GM12878 (cell line): ENCODE data around the gene NRG3. TPM values are rescaled to one million over a fixed set of nuclear protein-coding genes. Genes with fewer than 3 reads are reported as not detected.

Experiments
- ATAC-seq: fragments of 200-7000 bp; cut with Tn5 transposase; 3 replicates; pipeline ENCODE4 v1.9.1; 2020; ENCODE audit warnings: mild to moderate bottlenecking, moderate library complexity
- BruUV-seq: library from RNA; stranded (reverse); fragments of 400-500 nt; replicated peaks from 2 replicates; lab custom pipeline; 2021; lab: Mats Ljungman, UMichigan
- CTCF ChIA-PET: fragments of 300-600 bp; sonication (Branson Sonifier 250); formaldehyde crosslinking; extraction: SDS; loops from one replicate; lab custom pipeline; 2021; ENCODE audit warnings: inconsistent platforms; lab: Yijun Ruan, JAX
- POLR2A ChIA-PET: fragments of 350-600 bp; formaldehyde crosslinking; extraction: SDS; loops from one replicate; lab custom pipeline; 2021; ENCODE audit warnings: inconsistent platforms; lab: Charles Lee
- RAD21 ChIA-PET: fragments of 300-600 bp; sonication (Branson Sonifier 250); formaldehyde crosslinking; loops from one replicate; lab custom pipeline; 2023; ENCODE audit warnings: antibody characterized with exemption; ENCODE audit not compliant: unreplicated experiment; lab: Charles Lee
- SMC1A ChIA-PET: fragments of 300-600 bp; sonication (Branson Sonifier 250); formaldehyde crosslinking; loops from one replicate; lab custom pipeline; 2023; ENCODE audit not compliant: unreplicated experiment, uncharacterized antibody; lab: Charles Lee
- DNase-seq: peaks from one replicate; pipeline ENCODE4 v3.0.0-alpha.2; 2011; ENCODE audit warnings: low read depth, low spot score
- FAIRE-seq: peaks from 3 replicates; lab custom pipeline; 2011; peaks lifted over from hg19 to GRCh38; lab: Jason Lieb, UNC
- H2AFZ ChIP-seq: 2 replicates; pipeline ENCODE4 v1.6.0; 2011; ENCODE audit warnings: low read depth, low read length, control low read depth; ENCODE audit not compliant: control insufficient read depth
- H3K27ac ChIP-seq: 2 replicates; pipeline ENCODE4 v1.5.1; 2011; ENCODE audit warnings: control low read depth; ENCODE audit not compliant: control insufficient read depth, insufficient read depth
- H3K27me3 ChIP-seq, 2 experiments: replicated peaks in 1 of 2; 2 replicates each; pipeline versions ENCODE4 v1.6.0 to v1.6.1; 2011; ENCODE audit warnings: low read length in 1 of 2; ENCODE audit not compliant: control insufficient read depth in 2 of 2, insufficient read depth in 2 of 2
- H3K36me3 ChIP-seq, 2 experiments: 2 replicates each; pipeline ENCODE4 v1.5.1; 2011; ENCODE audit warnings: low read length in 1 of 2; ENCODE audit not compliant: control insufficient read depth in 2 of 2, insufficient read depth in 2 of 2
- H3K4me1 ChIP-seq: 2 replicates; pipeline ENCODE4 v1.6.1; 2011; ENCODE audit warnings: mild to moderate bottlenecking, low read length, moderate library complexity, mixed read lengths; ENCODE audit not compliant: control insufficient read depth, insufficient read depth
- H3K4me2 ChIP-seq: 2 replicates; pipeline ENCODE4 v1.6.0; 2011; ENCODE audit warnings: control low read depth; ENCODE audit not compliant: control insufficient read depth, insufficient read depth
- H3K4me3 ChIP-seq: fragments of 200-600 bp; sonication (generic); 2 replicates; pipeline ENCODE4 v1.5.1; 2016
- H3K79me2 ChIP-seq: 2 replicates; pipeline ENCODE4 v1.6.0; 2011; ENCODE audit warnings: low read length; ENCODE audit not compliant: control insufficient read depth, insufficient read depth
- H3K9ac ChIP-seq: 2 replicates; pipeline ENCODE4 v1.8.0; 2011; ENCODE audit warnings: low read length, control low read depth, mixed read lengths; ENCODE audit not compliant: control insufficient read depth, insufficient read depth
- H3K9me3 ChIP-seq: replicated peaks from 3 replicates; pipeline ENCODE4 v1.5.1; 2011; ENCODE audit warnings: mild to moderate bottlenecking, low read length; ENCODE audit not compliant: control insufficient read depth, insufficient read depth
- H4K20me1 ChIP-seq: 2 replicates; pipeline ENCODE4 v1.6.0; 2011; ENCODE audit not compliant: control insufficient read depth, insufficient read depth
- CBX5 ChIP-seq: sonication (generic); IDR thresholded peaks from 2 replicates; pipeline ENCODE4 v1.6.1; 2016; ENCODE audit warnings: low read depth, moderate library complexity, mild to moderate bottlenecking, inconsistent platforms
- CEBPB ChIP-seq, 2 experiments: fragments of 150-350 bp in 1 of 2; IDR thresholded peaks; 2 replicates each; pipeline ENCODE4 v1.6.1; 2012 to 2014; ENCODE audit warnings: low read depth in 2 of 2, low read length in 2 of 2, borderline replicate concordance in 1 of 2, inconsistent platforms in 1 of 2
- CTCF ChIP-seq, 3 experiments: IDR thresholded peaks in 2 of 3; conservative IDR thresholded peaks in 1 of 3; 2 replicates each; pipeline ENCODE4 v1.5.1; 2011; ENCODE audit warnings: low read depth in 3 of 3, low read length in 3 of 3, mild to moderate bottlenecking in 3 of 3, control low read depth in 2 of 3, moderate library complexity in 2 of 3, inconsistent platforms in 1 of 3, mixed read lengths in 1 of 3; ENCODE audit not compliant: control insufficient read depth in 2 of 3, insufficient read depth in 1 of 3; ENCODE audit errors: extremely low read depth in 1 of 3
- IKZF1 ChIP-seq: fragments of 450-650 bp; conservative IDR thresholded peaks from 2 replicates; pipeline ENCODE4 v1.6.1; 2017; ENCODE audit warnings: antibody characterized with exemption, mild to moderate bottlenecking
- MAX ChIP-seq: IDR thresholded peaks from 2 replicates; pipeline ENCODE4 v1.6.1; 2012; ENCODE audit warnings: low read depth, low read length, improper control_type of control experiment
- NR2F1 ChIP-seq: fragments of 450-650 bp; conservative IDR thresholded peaks from 2 replicates; pipeline ENCODE4 v1.6.1; 2017; ENCODE audit warnings: mild to moderate bottlenecking
- POLR2AphosphoS2 ChIP-seq: IDR thresholded peaks from 2 replicates; pipeline ENCODE4 v1.6.1; 2011; ENCODE audit warnings: low read depth, mild to moderate bottlenecking, low read length, improper control_type of control experiment, moderate library complexity
- RAD21 ChIP-seq: IDR thresholded peaks from 2 replicates; pipeline ENCODE4 v1.6.1; 2011; ENCODE audit warnings: mild to moderate bottlenecking, low read depth, low read length, moderate library complexity; ENCODE audit not compliant: insufficient read depth
- RFX5 ChIP-seq: IDR thresholded peaks from 2 replicates; pipeline ENCODE4 v1.6.1; 2011; ENCODE audit warnings: low read depth, low read length, improper control_type of control experiment
- SIN3A ChIP-seq: IDR thresholded peaks from 2 replicates; pipeline ENCODE4 v1.6.1; 2012; ENCODE audit warnings: low read depth, low read length, improper control_type of control experiment
- SIX5 ChIP-seq: IDR thresholded peaks from 2 replicates; pipeline ENCODE4 v1.6.1; 2011; ENCODE audit warnings: mild to moderate bottlenecking, low read depth, low read length, moderate library complexity; ENCODE audit not compliant: severe bottlenecking
- STAT1 ChIP-seq: fragments of 450-650 bp; conservative IDR thresholded peaks from 2 replicates; pipeline ENCODE4 v1.6.1; 2014; ENCODE audit warnings: antibody characterized with exemption, mild to moderate bottlenecking
- TBL1XR1 ChIP-seq: IDR thresholded peaks from 2 replicates; pipeline ENCODE4 v1.6.1; 2012; ENCODE audit warnings: low read depth, low read length, improper control_type of control experiment
- WRNIP1 ChIP-seq: IDR thresholded peaks from 2 replicates; pipeline ENCODE4 v1.6.1; 2011; ENCODE audit warnings: low read depth, low read length, improper control_type of control experiment, borderline replicate concordance
- ZNF217 ChIP-seq: fragments of 450-650 bp; IDR thresholded peaks from 2 replicates; pipeline ENCODE4 v1.6.1; 2017; ENCODE audit warnings: antibody characterized with exemption, mild to moderate bottlenecking
- ZNF384 ChIP-seq: IDR thresholded peaks from 2 replicates; pipeline ENCODE4 v1.6.1; 2012; ENCODE audit warnings: low read depth, mild to moderate bottlenecking, low read length, improper control_type of control experiment, borderline replicate concordance
- WGBS: methylation state at CpG from one replicate; pipeline ENCODE4 v1.1.6; 2016; ENCODE audit warnings: low lambda C conversion rate; ENCODE audit not compliant: insufficient replicate concordance, insufficient coverage; ENCODE audit errors: missing lambda C conversion rate; 5-methylcytosine and 5-hydroxymethylcytosine counted together
- in situ Hi-C: fragments of 300-500 bp; cut with MboI; formaldehyde crosslinking; loops from 9 replicates; pipeline ENCODE4 v1.14.3; 2018; ENCODE audit warnings: mixed read lengths
- intact Hi-C: fragments of 100-400 bp; cut with micrococcal nuclease; formaldehyde crosslinking; loops from one replicate; pipeline ENCODE4 v1.14.2; 2022; ENCODE audit not compliant: unreplicated experiment
- polyA plus RNA-seq, 11 experiments: library from polyadenylated mRNA; depleted of rRNA in 4 of 11; unstranded in 6 of 11; stranded (reverse) in 5 of 11; fragments of >200 nt; fragmentation: Nextera tagmentation in 4 of 11; fragmentation: Illumina TruSeq in 1 of 11; extraction: Ambion mirVana in 4 of 11; extraction: Trizol in 1 of 11; gene quantifications; 1 replicate in 1 of 11; 2 replicates in 10 of 11; pipeline versions ENCODE4 v1.2.1 to v1.2.3, GENCODE V29; 2011 to 2016; ENCODE audit warnings: inconsistent platforms in 2 of 11, missing spikeins in 2 of 11, low read depth in 1 of 11
- total RNA-seq, 4 experiments: library from RNA; depleted of rRNA in 3 of 4; stranded (reverse); fragments of >200 nt in 3 of 4; fragmentation: Illumina TruSeq in 1 of 4; extraction: Trizol in 1 of 4; gene quantifications; 2 replicates each; pipeline versions ENCODE4 v1.2.1 to v1.2.3, GENCODE V29; 2013 to 2021

The NRG3 gene
- total and polyA plus RNA-seq, 10 of the 15 experiments (the other 5 are each of a cell fraction or from before 2014, with no cell fraction given), result 0.03 to 0.41 (median 0.17) TPM; not detected in 3

DNA sequence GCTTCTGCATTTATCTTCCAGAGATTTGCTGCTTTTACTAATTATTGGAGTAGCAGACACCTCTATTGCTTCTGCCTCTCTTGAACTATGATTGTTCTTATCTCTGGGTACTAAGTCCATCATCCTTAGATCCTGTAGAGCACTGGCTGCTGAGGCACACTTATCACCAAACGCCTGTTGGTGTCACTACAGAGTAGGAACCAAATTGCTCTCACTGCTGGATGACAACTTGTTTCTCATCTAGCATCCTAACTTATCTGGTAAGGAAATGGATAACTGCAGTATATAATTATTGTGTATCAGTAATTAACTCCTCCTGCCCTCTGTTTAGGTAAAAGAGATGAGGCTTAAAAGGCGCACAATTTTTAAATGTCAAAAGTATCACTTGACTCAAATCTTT, 1059.4 kb downstream of the NRG3 start:
- H3K4me2 ChIP-seq, result no peak overlapping the region
- H3K4me3 ChIP-seq, result no peak overlapping the region
- POLR2A ChIA-PET, result no interaction called here
- intact Hi-C loops (loop anchor here (1.0 kb wide), 1 partner anchor 937 kb away; no protein-coding TSS in a partner anchor), in situ Hi-C loops (no loop called here)
- no peak for FAIRE-seq
- SMC1A ChIA-PET, result interaction anchor here (0.8 to 1.5 kb wide), 3 partner anchors 11 to 19 kb away, joined by 3 to 7 read pairs (median 4); no protein-coding TSS in a partner anchor
- H3K27ac ChIP-seq, result no peak overlapping the region
- H3K79me2 ChIP-seq, result no peaks in the 10 kb centered on the region
- H4K20me1 ChIP-seq, result no peaks in the 10 kb centered on the region
- no peak overlapping the region for H3K9ac ChIP-seq
- BruUV-seq, result no TSS peak
- TF ChIP-seq RAD21 (peak; percentile 48; the same call in 1 of the 2 replicates), CBX5 (no peak), CTCF (IDR thresholded peaks at IDR 0.05 in 2 of 3, conservative IDR thresholded peaks at IDR 0.05 in 1 of 3; ENCODE audit: control insufficient read depth in 2 of 3, extremely low read depth in 1 of 3, insufficient read depth in 1 of 3, low read depth in 3 of 3, low read length in 3 of 3) (peak; percentile 19 to 31 (median 28); a peak in 4 of 6 replicates), WRNIP1 (no peak), STAT1 (no peak), POLR2AphosphoS2 (no peak), SIN3A (no peak), ZNF384 (no peak), RFX5 (no peak), IKZF1 (no peak), SIX5 (no peak), NR2F1 (no peak), CEBPB (IDR thresholded peaks at IDR 0.05; ENCODE audit: borderline replicate concordance in 1 of 2, low read depth in 2 of 2, low read length in 2 of 2) (no peak), ZNF217 (no peak), MAX (no peak), TBL1XR1 (no peak)
- peak; percentile 90 for ATAC-seq
- H2AFZ ChIP-seq, result no peak overlapping the region
- no peaks in the 10 kb centered on the region for H3K36me3 ChIP-seq
- DNase-seq, result no peak
- WGBS, result 45% methylated on average over 2 of the region's 2 CpGs
- H3K9me3 ChIP-seq, result no peaks in the 10 kb centered on the region
- RAD21 ChIA-PET, result interaction anchor here (0.8 to 0.9 kb wide), 2 partner anchors 12 to 35 kb away, joined by 3 to 5 read pairs; no protein-coding TSS in a partner anchor
- CTCF ChIA-PET, result interaction anchor here (0.8 to 2.5 kb wide), 3 partner anchors 9 to 123 kb away, joined by 4 to 6 read pairs (median 5); no protein-coding TSS in a partner anchor
- no peaks in the 10 kb centered on the region for H3K27me3 ChIP-seq
- no peaks in the 10 kb centered on the region for H3K4me1 ChIP-seq
